ENCODE results near the gene MN1.

- TF ChIP-seq TAF1 (IDR thresholded peaks at IDR 0.05; ENCODE audit: low read depth, low read length) (no peak), POLR2AphosphoS5 (IDR thresholded peaks at IDR 0.05; ENCODE audit: low read depth, low read length) (no peak), POLR2A (IDR thresholded peaks at IDR 0.05; ENCODE audit: low read depth, low read length) (no peak), PAX5 (IDR thresholded peaks at IDR 0.05; ENCODE audit: insufficient read depth, low read length, severe bottlenecking) (no peak)
These were observed 50.8 kb downstream of the MN1 start for GRCh38 chr22:27750584-27751265.
